ENCODE results near the gene DHODH. TPM values are rescaled to one million over a fixed set of nuclear protein-coding genes. Genes with fewer than 3 reads are reported as not detected.

Gene DHODH
- total and polyA plus RNA-seq, 2 of the 8 experiments (the other 6 are each of a cell fraction or from before 2014, with no cell fraction given) = 9.1 to 19.4 TPM

DNA sequence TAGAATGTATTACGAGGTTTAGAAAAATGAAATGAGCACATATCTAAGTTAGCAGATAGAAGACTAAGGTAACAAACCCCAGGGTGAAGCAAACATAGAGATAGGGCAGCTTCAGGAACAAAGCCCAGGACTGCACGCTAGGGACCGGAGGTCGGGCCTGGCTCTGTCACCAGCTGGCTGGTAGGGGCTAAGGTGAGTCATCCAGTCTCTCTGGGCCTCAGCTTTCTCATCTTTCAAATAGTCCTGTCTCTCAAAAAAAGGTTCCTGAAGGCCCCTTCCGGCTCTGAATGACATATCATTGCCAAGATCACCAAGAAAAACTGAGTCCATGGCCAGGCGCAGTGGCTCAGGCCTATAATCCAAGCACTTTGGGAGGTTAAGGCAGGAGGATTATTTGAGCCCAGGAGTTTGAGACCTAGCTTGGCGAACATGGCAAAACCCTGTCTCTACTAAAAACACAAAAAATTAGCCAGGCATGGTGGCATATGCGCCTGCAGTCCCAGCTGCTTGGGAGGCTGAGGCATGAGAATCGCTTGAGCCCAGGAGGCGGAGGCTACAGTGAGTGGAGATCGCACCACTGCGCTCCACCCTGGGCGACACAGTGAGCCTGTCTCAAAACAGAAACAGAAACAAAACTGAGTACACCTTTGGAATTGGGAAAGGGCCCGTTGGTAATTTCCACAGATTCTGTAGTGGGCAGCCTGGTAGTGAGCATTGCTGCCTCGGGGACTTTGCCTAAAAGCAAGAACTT lies 34.3 kb upstream of the DHODH start:
- CTCF ChIA-PET (ENCODE audit: partially characterized antibody) = interaction anchor here (0.6 to 4.7 kb wide), 4 partner anchors 8 to 280 kb away, joined by 3 to 33 read pairs (median 3); no protein-coding TSS in a partner anchor
- H3K4me2 ChIP-seq (ENCODE audit: insufficient read depth in 1 of 2, low read depth in 2 of 2, low read length in 2 of 2) = no peak overlapping the region
- no peaks in the 10 kb centered on the region for H3K4me1 ChIP-seq (replicated peaks in 1 of 4; ENCODE audit: control insufficient read depth in 3 of 4, insufficient read depth in 4 of 4, low read length in 3 of 4)
- H4K20me1 ChIP-seq (replicated peaks in 1 of 2; ENCODE audit: control insufficient read depth in 1 of 2, insufficient read depth in 2 of 2, low read length in 2 of 2) = no peaks in the 10 kb centered on the region
- no peak overlapping the region for H3K23ac ChIP-seq (ENCODE audit: insufficient read length)
- H3K56ac ChIP-seq (replicated peaks; ENCODE audit: insufficient read length, low read depth, low read length) = no peak overlapping the region
- H2BK20ac ChIP-seq (ENCODE audit: low read length) = no peak overlapping the region
- H4K5ac ChIP-seq (ENCODE audit: insufficient read length, low read depth, low read length) = no peak overlapping the region
- no peaks in the 10 kb centered on the region for H3K79me1 ChIP-seq (ENCODE audit: low read depth, low read length)
- H4K91ac ChIP-seq (replicated peaks; ENCODE audit: insufficient read length, low read length) = no peak overlapping the region
- no peak overlapping the region for H2AFZ ChIP-seq (ENCODE audit: low read length)
- DNase-seq (ENCODE audit: low read depth in 1 of 2, low spot score in 2 of 2) (no peak), FAIRE-seq (no peak)
- POLR2A ChIA-PET (ENCODE audit: partially characterized antibody) = interaction anchor here (1.0 kb wide), 1 partner anchor 10 kb away, joined by 3 read pairs; no protein-coding TSS in a partner anchor
- H3K36me3 ChIP-seq (ENCODE audit: control insufficient read depth in 2 of 4, insufficient read depth in 4 of 4, low read length in 3 of 4) = no peaks in the 10 kb centered on the region
- H2AK5ac ChIP-seq (ENCODE audit: low read depth, low read length) = no peak overlapping the region
- no peak overlapping the region for H3K18ac ChIP-seq (ENCODE audit: extremely low read depth, low read length)
- no peaks in the 10 kb centered on the region; a peak in 1 of 7 replicates for H3K27me3 ChIP-seq (replicated peaks in 1 of 4; ENCODE audit: control insufficient read depth in 3 of 4, extremely low read depth in 1 of 4, insufficient read depth in 3 of 4, low read length in 3 of 4)
- no peaks in the 10 kb centered on the region for H3K9me3 ChIP-seq (ENCODE audit: insufficient read depth in 2 of 2, low read depth in 1 of 2, low read length in 1 of 2)
- no peak overlapping the region for H2BK5ac ChIP-seq (ENCODE audit: low read depth, low read length)
- no peak overlapping the region for H2BK12ac ChIP-seq (ENCODE audit: low read depth, low read length)
- H3K14ac ChIP-seq (ENCODE audit: insufficient read length) = no peak overlapping the region
- TF ChIP-seq SP2 (IDR thresholded peaks at IDR 0.05; ENCODE audit: low read length) (no peak), SUZ12 (IDR thresholded peaks at IDR 0.05; ENCODE audit: low read length) (no peak), EP300 (IDR thresholded peaks at IDR 0.05; ENCODE audit: borderline replicate concordance in 1 of 2, low read depth in 2 of 2, low read length in 2 of 2) (no peak), SIX5 (IDR thresholded peaks at IDR 0.05; ENCODE audit: low read depth, low read length) (no peak), TAF1 (IDR thresholded peaks at IDR 0.05; ENCODE audit: low read depth, low read length) (no peak)
- TF ChIP-seq, protein P1, sequence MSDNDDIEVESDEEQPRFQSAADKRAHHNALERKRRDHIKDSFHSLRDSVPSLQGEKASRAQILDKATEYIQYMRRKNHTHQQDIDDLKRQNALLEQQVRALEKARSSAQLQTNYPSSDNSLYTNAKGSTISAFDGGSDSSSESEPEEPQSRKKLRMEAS (IDR thresholded peaks at IDR 0.05) = no peak
- no peak overlapping the region for H3K27ac ChIP-seq (ENCODE audit: low read depth, low read length)
- no peak overlapping the region for H3K4ac ChIP-seq (replicated peaks; ENCODE audit: insufficient read length, low read depth, low read length)
- WGBS, 2 experiments (ENCODE audit: extremely low coverage in 1 of 2, insufficient coverage in 1 of 2, insufficient read length in 1 of 2, insufficient replicate concordance in 2 of 2, low coverage in 1 of 2, low lambda C conversion rate in 2 of 2, missing lambda C conversion rate in 1 of 2) = 90% methylated on average over 15 of the region's 15 CpGs; no CpG with 5 or more reads in 1 of the 2 experiments
- no peak overlapping the region for H2BK120ac ChIP-seq (replicated peaks; ENCODE audit: low read depth, low read length)
- H4K8ac ChIP-seq (ENCODE audit: extremely low read depth, insufficient read depth, low read length) = no peak overlapping the region
- H3K9ac ChIP-seq (replicated peaks in 1 of 4; ENCODE audit: extremely low read depth in 1 of 4, low read depth in 3 of 4, low read length in 3 of 4) = no peak overlapping the region
- H2BK15ac ChIP-seq (ENCODE audit: low read length) = no peak overlapping the region
- no peaks in the 10 kb centered on the region for H3K79me2 ChIP-seq (ENCODE audit: control insufficient read depth in 1 of 2, insufficient read depth in 2 of 2, low read length in 2 of 2)
- H3K23me2 ChIP-seq (ENCODE audit: low read depth, low read length) = no peaks in the 10 kb centered on the region
- H3K4me3 ChIP-seq (ENCODE audit: extremely low read depth in 1 of 4, insufficient read depth in 2 of 4, low read depth in 3 of 4, low read length in 4 of 4) = no peak overlapping the region
